Measurements from ENCODE around the gene PTPRT. TPM values are rescaled to one million over a fixed set of nuclear protein-coding genes. Genes with fewer than 3 reads are reported as not detected.

The PTPRT gene
- total RNA-seq, 1 experiment from 2014 or later, result 0.13 TPM

GRCh38 chr20:42852691-42853090, 337.0 kb downstream of the PTPRT start:
- H3K14ac ChIP-seq (ENCODE audit: insufficient read depth, low read length), result no peak overlapping the region
- no peak overlapping the region for H3K18ac ChIP-seq (ENCODE audit: insufficient read length, low read depth, low read length)
- H2BK5ac ChIP-seq (ENCODE audit: insufficient read length, low read length), result no peak overlapping the region
- Mint-ChIP-seq H3K36me3 (ENCODE audit: insufficient read depth in 1 of 3, low read depth in 3 of 3) (no peaks in the 10 kb centered on the region), H3K27me3 (ENCODE audit: low read depth) (peaks cover 9% of the 10 kb centered on the region), H3K4me3 (no peak overlapping the region), H3K4me1 (no peaks in the 10 kb centered on the region), H3K27ac (no peak overlapping the region), H3K9me3 (no peaks in the 10 kb centered on the region)
- no peak overlapping the region for H2BK20ac ChIP-seq (ENCODE audit: low read depth, low read length, poor library complexity, severe bottlenecking)
- H3K79me1 ChIP-seq (ENCODE audit: insufficient read depth, low read depth, low read length, poor library complexity, severe bottlenecking), result no peaks in the 10 kb centered on the region
- no peak overlapping the region for H2BK120ac ChIP-seq (ENCODE audit: low read depth, low read length, poor library complexity, severe bottlenecking)
- H3K9ac ChIP-seq (ENCODE audit: extremely low read depth, insufficient read length, low read length), result no peak overlapping the region
- no peak overlapping the region for H2BK15ac ChIP-seq (ENCODE audit: low read depth, low read length)
- H4K91ac ChIP-seq (ENCODE audit: insufficient read length, low read depth, low read length), result no peak overlapping the region
- H3K4me2 ChIP-seq (ENCODE audit: insufficient read depth, insufficient read length, low read length), result no peak overlapping the region
- no peak overlapping the region for H4K5ac ChIP-seq (ENCODE audit: insufficient read length, low read depth, low read length)
- H3K4ac ChIP-seq (ENCODE audit: low read depth, low read length), result no peak overlapping the region
- no peak overlapping the region for H2BK12ac ChIP-seq (ENCODE audit: insufficient read length, low read depth, low read length)
- no peaks in the 10 kb centered on the region for H3K23me2 ChIP-seq (ENCODE audit: insufficient read length, low read depth, low read length, poor library complexity, severe bottlenecking)
- H2AFZ ChIP-seq (ENCODE audit: low read length), result no peak overlapping the region
- no peaks in the 10 kb centered on the region for H4K20me1 ChIP-seq (ENCODE audit: control insufficient read depth, insufficient read depth, insufficient read length)
- H3K23ac ChIP-seq (ENCODE audit: insufficient read length, low read depth, low read length), result no peak overlapping the region
- H3K56ac ChIP-seq (ENCODE audit: insufficient read length, low read depth, low read length), result no peak overlapping the region
- no peak for DNase-seq
- no peaks in the 10 kb centered on the region for H3K4me1 ChIP-seq (ENCODE audit: insufficient read depth, low read length)
- H3K79me2 ChIP-seq (ENCODE audit: insufficient read depth, low read length), result no peaks in the 10 kb centered on the region
- TF ChIP-seq CTCF (conservative IDR thresholded peaks at IDR 0.05), result no peak
- H3T11ph ChIP-seq (ENCODE audit: low read length), result no peak overlapping the region
- H3K9me3 ChIP-seq (ENCODE audit: control insufficient read depth, low read depth, low read length), result no peaks in the 10 kb centered on the region
- H4K8ac ChIP-seq (replicated peaks; ENCODE audit: insufficient read length, low read depth, low read length), result no peak overlapping the region
- H3K27ac ChIP-seq (ENCODE audit: insufficient read length, low read depth, low read length), result no peak overlapping the region
- H2AK5ac ChIP-seq (ENCODE audit: insufficient read length, low read length), result no peak overlapping the region
- no peaks in the 10 kb centered on the region for H3K27me3 ChIP-seq (ENCODE audit: insufficient read depth, low read length)
